ENCODE measurements around the gene PURB. TPM values are rescaled to one million over a fixed set of nuclear protein-coding genes. Genes with fewer than 3 reads are reported as not detected.
A peak's percentile ranks its signal among the peaks of the same experiment; 100 is the strongest.

The PURB gene
- polyA plus RNA-seq, 1 donor (not counting 4 experiments of a cell fraction or from before 2014, with no cell fraction given), result 7.7 TPM

DNA sequence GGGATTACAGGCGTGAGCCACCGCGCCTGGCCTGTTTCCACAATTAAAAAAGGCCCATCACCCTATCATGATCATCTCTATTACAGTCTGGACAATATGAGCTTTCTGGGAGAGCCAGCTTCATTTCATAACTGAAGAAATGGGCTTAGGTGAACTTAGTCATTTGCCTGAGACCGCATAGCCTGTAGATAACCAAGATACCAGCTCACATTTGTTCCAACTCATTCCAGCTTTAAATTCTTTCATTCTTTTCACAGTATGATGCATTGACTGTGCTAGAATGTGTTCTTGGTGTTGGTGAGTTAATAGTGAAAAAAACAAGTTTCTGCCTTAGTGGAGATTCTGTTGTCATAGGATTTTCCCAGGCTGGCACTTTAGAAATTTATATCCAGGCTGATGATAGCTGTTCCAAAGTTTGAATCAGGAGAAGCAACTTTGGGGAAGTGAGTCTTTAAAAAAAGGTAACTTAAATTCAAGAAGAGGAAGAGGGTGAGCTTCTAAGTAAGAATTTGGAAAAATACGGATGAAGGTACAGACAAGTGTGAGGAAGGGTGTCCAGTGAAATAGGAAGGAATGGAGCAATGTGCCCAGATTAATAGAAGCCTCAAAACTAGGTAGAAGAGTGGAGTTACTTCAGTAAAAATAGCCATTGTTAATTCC, 35.3 kb downstream of the PURB start:
- no peak for TF ChIP-seq EZH2 (IDR thresholded peaks at IDR 0.05; ENCODE audit: low read length)
- TF ChIP-seq, protein P1, sequence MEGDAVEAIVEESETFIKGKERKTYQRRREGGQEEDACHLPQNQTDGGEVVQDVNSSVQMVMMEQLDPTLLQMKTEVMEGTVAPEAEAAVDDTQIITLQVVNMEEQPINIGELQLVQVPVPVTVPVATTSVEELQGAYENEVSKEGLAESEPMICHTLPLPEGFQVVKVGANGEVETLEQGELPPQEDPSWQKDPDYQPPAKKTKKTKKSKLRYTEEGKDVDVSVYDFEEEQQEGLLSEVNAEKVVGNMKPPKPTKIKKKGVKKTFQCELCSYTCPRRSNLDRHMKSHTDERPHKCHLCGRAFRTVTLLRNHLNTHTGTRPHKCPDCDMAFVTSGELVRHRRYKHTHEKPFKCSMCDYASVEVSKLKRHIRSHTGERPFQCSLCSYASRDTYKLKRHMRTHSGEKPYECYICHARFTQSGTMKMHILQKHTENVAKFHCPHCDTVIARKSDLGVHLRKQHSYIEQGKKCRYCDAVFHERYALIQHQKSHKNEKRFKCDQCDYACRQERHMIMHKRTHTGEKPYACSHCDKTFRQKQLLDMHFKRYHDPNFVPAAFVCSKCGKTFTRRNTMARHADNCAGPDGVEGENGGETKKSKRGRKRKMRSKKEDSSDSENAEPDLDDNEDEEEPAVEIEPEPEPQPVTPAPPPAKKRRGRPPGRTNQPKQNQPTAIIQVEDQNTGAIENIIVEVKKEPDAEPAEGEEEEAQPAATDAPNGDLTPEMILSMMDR (optimal IDR thresholded peaks at IDR 0.05 in 1 of 3, IDR thresholded peaks at IDR 0.05 in 1 of 3, conservative IDR thresholded peaks at IDR 0.05 in 1 of 3; ENCODE audit: extremely low read depth in 1 of 3, insufficient read depth in 2 of 3, low read length in 3 of 3), result no peak
- Histone ChIP-seq H3K4me2 (ENCODE audit: control insufficient read depth, extremely low read depth, insufficient read depth, low read depth, low read length) (no peak overlapping the region), H3K36me3 (ENCODE audit: control insufficient read depth in 2 of 2, extremely low read depth in 1 of 2, insufficient read depth in 2 of 2, low read length in 2 of 2) (no peaks in the 10 kb centered on the region), H3K79me2 (ENCODE audit: control insufficient read depth, insufficient read depth, low read length) (peaks cover 25% of the 10 kb centered on the region), H3K27me3 (ENCODE audit: control insufficient read depth, extremely low read depth, insufficient read depth, low read length) (no peaks in the 10 kb centered on the region), H3K9ac (ENCODE audit: control insufficient read depth, extremely low read depth, insufficient read depth, low read length) (no peak overlapping the region), H3K9me3 (ENCODE audit: control insufficient read depth, low read depth, low read length) (no peaks in the 10 kb centered on the region), H3K27ac (ENCODE audit: control insufficient read depth, insufficient read depth, low read length) (no peak overlapping the region), H3K4me3 (ENCODE audit: control insufficient read depth in 2 of 3, extremely low read depth in 1 of 3, insufficient read depth in 2 of 3, low read depth in 1 of 3, low read length in 3 of 3) (no peak overlapping the region), H4K20me1 (ENCODE audit: control insufficient read depth, extremely low read depth, insufficient read depth, low read length) (no peaks in the 10 kb centered on the region), H2AFZ (ENCODE audit: control insufficient read depth, low read length) (no peak overlapping the region), H3K4me1 (ENCODE audit: control insufficient read depth, extremely low read depth, insufficient read depth, low read length) (peaks cover 14% of the 10 kb centered on the region), H3K9me1 (ENCODE audit: control insufficient read depth, extremely low read depth, insufficient read depth, low read length) (no peaks in the 10 kb centered on the region)
- DNase-seq (ENCODE audit: low read depth, low spot score) (no peak), FAIRE-seq (no peak)
- dilution Hi-C loops (cut with MboI; ENCODE audit: extremely low pct_ligation_motif_present, low sequenced_read_pairs), result no loop called here

DNA sequence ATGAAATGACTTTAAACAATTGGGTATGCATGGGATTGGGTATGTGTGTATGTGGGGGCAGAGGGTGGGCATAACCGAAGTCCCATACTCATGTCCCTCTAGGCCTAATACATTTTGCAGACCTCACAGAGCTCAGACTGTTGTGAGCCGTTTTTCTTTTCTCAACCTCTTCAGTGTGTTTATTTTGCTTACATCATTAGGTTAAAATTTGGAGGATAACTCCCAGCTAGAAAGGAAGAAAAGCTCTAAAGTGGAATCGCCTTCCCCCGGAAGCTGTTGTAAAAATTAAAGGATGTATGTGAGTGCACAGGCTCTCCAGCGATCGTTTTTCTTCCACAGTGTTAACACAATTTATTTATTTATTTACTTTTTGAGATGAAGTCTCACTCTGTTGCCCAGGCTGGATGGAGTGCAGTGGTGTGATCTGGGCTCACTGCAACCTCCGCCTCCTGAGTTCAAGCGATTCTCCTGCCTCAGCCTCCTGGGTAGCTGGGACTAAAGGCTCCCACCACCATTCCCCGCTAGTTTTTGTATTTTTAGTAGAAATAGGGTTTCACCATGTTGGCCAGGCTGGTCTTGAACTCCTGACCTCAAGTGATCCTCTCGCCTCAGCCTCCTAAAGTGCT, 36.0 kb downstream of the PURB start:
- H4K20me1 ChIP-seq (ENCODE audit: control insufficient read depth, extremely low read depth, insufficient read depth, low read length), result no peaks in the 10 kb centered on the region
- no peaks in the 10 kb centered on the region for H3K9me1 ChIP-seq (ENCODE audit: control insufficient read depth, extremely low read depth, insufficient read depth, low read length)
- no peaks in the 10 kb centered on the region for H3K36me3 ChIP-seq (ENCODE audit: control insufficient read depth in 2 of 2, extremely low read depth in 1 of 2, insufficient read depth in 2 of 2, low read length in 2 of 2)
- H3K9me3 ChIP-seq (ENCODE audit: control insufficient read depth, low read depth, low read length), result no peaks in the 10 kb centered on the region
- no peak overlapping the region for H3K9ac ChIP-seq (ENCODE audit: control insufficient read depth, extremely low read depth, insufficient read depth, low read length)
- dilution Hi-C loops (cut with MboI; ENCODE audit: extremely low pct_ligation_motif_present, low sequenced_read_pairs), result no loop called here
- H3K4me1 ChIP-seq (ENCODE audit: control insufficient read depth, extremely low read depth, insufficient read depth, low read length), result peaks cover 14% of the 10 kb centered on the region
- H3K4me2 ChIP-seq (ENCODE audit: control insufficient read depth, extremely low read depth, insufficient read depth, low read depth, low read length), result peak overlapping the region; percentile 92
- H3K27me3 ChIP-seq (ENCODE audit: control insufficient read depth, extremely low read depth, insufficient read depth, low read length), result no peaks in the 10 kb centered on the region
- no peak for FAIRE-seq
- peaks cover 32% of the 10 kb centered on the region for H3K79me2 ChIP-seq (ENCODE audit: control insufficient read depth, insufficient read depth, low read length)
- H3K27ac ChIP-seq (ENCODE audit: control insufficient read depth, insufficient read depth, low read length), result peak overlapping the region; percentile 94
- no peak for DNase-seq (ENCODE audit: low read depth, low spot score)
- H2AFZ ChIP-seq (ENCODE audit: control insufficient read depth, low read length), result no peak overlapping the region
- TF ChIP-seq EZH2 (IDR thresholded peaks at IDR 0.05; ENCODE audit: low read length), result no peak
- TF ChIP-seq, protein P1 (optimal IDR thresholded peaks at IDR 0.05 in 1 of 3, IDR thresholded peaks at IDR 0.05 in 1 of 3, conservative IDR thresholded peaks at IDR 0.05 in 1 of 3; ENCODE audit: extremely low read depth in 1 of 3, insufficient read depth in 2 of 3, low read length in 3 of 3), result no peak
- H3K4me3 ChIP-seq (ENCODE audit: control insufficient read depth in 2 of 3, extremely low read depth in 1 of 3, insufficient read depth in 2 of 3, low read depth in 1 of 3, low read length in 3 of 3), result peak overlapping the region in 2 of 3 experiments; percentile 69 to 88
